PC-3 (cell line): ENCODE data around the gene GPR25. TPM values are rescaled to one million over a fixed set of nuclear protein-coding genes. Genes with fewer than 3 reads are reported as not detected.

Source experiments
- ATAC-seq: fragments of 200-7000 bp; cut with Tn5 transposase; 2 replicates; pipeline ENCODE4 v1.9.1; 2020; ENCODE audit warnings: mild to moderate bottlenecking, moderate library complexity
- BruUV-seq: library from RNA; stranded (reverse); fragments of 400-500 nt; replicated peaks from 2 replicates; lab custom pipeline; 2021; lab: Mats Ljungman, UMichigan
- CTCF ChIA-PET: fragments of 300-600 bp; sonication (Branson Sonifier 250); formaldehyde crosslinking; loops from one replicate; lab custom pipeline; 2022; ENCODE audit warnings: antibody characterized with exemption; lab: Charles Lee
- POLR2A ChIA-PET: fragments of 300-600 bp; sonication (Branson Sonifier 250); formaldehyde crosslinking; loops from one replicate; lab custom pipeline; 2022; ENCODE audit warnings: antibody characterized with exemption; ENCODE audit not compliant: unreplicated experiment; lab: Charles Lee
- DNase-seq: peaks from one replicate; pipeline ENCODE4 v3.0.0-alpha.2; 2015
- H2AFZ ChIP-seq: fragments of 300-600 bp; sonication (generic); 2 replicates; pipeline ENCODE4 v1.6.0; 2016; ENCODE audit warnings: antibody characterized with exemption, low read length
- H3F3A ChIP-seq: fragments of 300-600 bp; sonication (generic); one replicate; pipeline ENCODE4 v1.6.0; 2017; ENCODE audit warnings: antibody characterized with exemption, low read length, control low read depth, mild to moderate bottlenecking; ENCODE audit not compliant: unreplicated experiment
- H3K27ac ChIP-seq: fragments of 300-600 bp; sonication (generic); 2 replicates; pipeline ENCODE4 v1.5.1; 2016; ENCODE audit warnings: mild to moderate bottlenecking, low read length
- H3K27me3 ChIP-seq: fragments of 300-600 bp; sonication (generic); 2 replicates; pipeline ENCODE4 v1.6.1; 2016; ENCODE audit warnings: low read length, mixed read lengths
- H3K36me3 ChIP-seq: fragments of 300-600 bp; sonication (generic); 2 replicates; pipeline ENCODE4 v1.6.1; 2016; ENCODE audit warnings: low read depth, mixed run types, low read length, mixed read lengths
- H3K4me1 ChIP-seq: fragments of 300-600 bp; sonication (generic); 2 replicates; pipeline ENCODE4 v1.5.1; 2016; ENCODE audit warnings: low read length; ENCODE audit not compliant: insufficient read depth
- H3K4me2 ChIP-seq: fragments of 300-600 bp; sonication (generic); 2 replicates; pipeline ENCODE4 v1.6.0; 2016; ENCODE audit warnings: low read length
- H3K4me3 ChIP-seq: fragments of 300-600 bp; sonication (generic); 2 replicates; pipeline ENCODE4 v1.5.1; 2016; ENCODE audit warnings: mild to moderate bottlenecking, low read length, mixed read lengths
- H3K79me2 ChIP-seq: fragments of 300-600 bp; sonication (generic); 2 replicates; pipeline ENCODE4 v1.6.1; 2017; ENCODE audit warnings: low read length, mixed read lengths
- H3K9ac ChIP-seq: fragments of 300-600 bp; sonication (generic); 2 replicates; pipeline ENCODE4 v1.6.0; 2016; ENCODE audit warnings: mild to moderate bottlenecking, low read length
- H3K9me2 ChIP-seq: fragments of 300-600 bp; sonication (generic); replicated peaks from 2 replicates; pipeline ENCODE4 v1.6.1; 2016; ENCODE audit warnings: mixed run types, low read length, mixed read lengths
- H3K9me3 ChIP-seq: fragments of 300-600 bp; sonication (generic); 2 replicates; pipeline ENCODE4 v1.6.1; 2016; ENCODE audit warnings: low read length, mixed read lengths
- H4K20me1 ChIP-seq: fragments of 300-600 bp; sonication (generic); 2 replicates; pipeline ENCODE4 v1.6.1; 2016; ENCODE audit warnings: low read length, mixed read lengths
- EZH2 ChIP-seq: fragments of 300-600 bp; sonication (generic); IDR thresholded peaks from one replicate; pipeline ENCODE4 v1.6.1; 2017; ENCODE audit warnings: antibody characterized with exemption, mild to moderate bottlenecking, low read length; ENCODE audit not compliant: unreplicated experiment
- EZH2phosphoT487 ChIP-seq: fragments of 300-600 bp; sonication (generic); IDR thresholded peaks from 2 replicates; pipeline ENCODE4 v1.6.1; 2018; ENCODE audit warnings: mild to moderate bottlenecking, antibody characterized with exemption, low read length, borderline replicate concordance
- intact Hi-C: fragments of 100-400 bp; cut with micrococcal nuclease; formaldehyde crosslinking; loops from 2 replicates; pipeline ENCODE4 v1.9.0; 2023
- total RNA-seq: library from RNA; depleted of rRNA; stranded (reverse); fragments of >200 nt; gene quantifications from 2 replicates; pipeline ENCODE4 v1.2.3, GENCODE V29; 2014
- TF ChIP-seq, protein P1 (sequence below): fragments of 300-600 bp; sonication (generic); conservative IDR thresholded peaks from 2 replicates; pipeline ENCODE4 v1.5.1; 2017; ENCODE audit warnings: antibody characterized with exemption, low read depth, mild to moderate bottlenecking, low read length

Gene GPR25
- total RNA-seq, 1 experiment from 2014 or later: not detected

DNA sequence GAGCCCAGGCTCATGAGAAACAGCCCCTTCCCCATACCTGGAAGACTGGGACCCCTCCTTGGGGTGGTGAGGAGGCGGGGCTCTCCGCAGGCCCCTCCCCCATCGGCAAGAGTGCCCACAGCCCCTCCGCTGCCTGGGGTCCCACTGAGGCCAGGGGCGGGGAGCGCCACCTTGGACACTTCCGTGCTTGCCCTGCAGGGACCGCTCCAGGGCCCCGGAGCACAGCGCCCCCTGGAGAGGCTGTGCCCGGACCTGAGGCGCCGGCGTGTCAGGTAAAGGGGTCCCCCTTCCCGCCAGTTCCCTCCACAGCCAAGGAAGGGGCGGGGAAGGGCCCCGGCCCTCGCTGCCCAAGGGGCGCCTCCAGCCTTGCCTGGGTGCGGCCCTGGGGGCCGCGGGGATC lies 43.4 kb downstream of the GPR25 start:
- ChIA-PET POLR2A (interaction anchor here (0.5 kb wide), 1 partner anchor 295 kb away, joined by 9 read pairs; no protein-coding TSS in a partner anchor), CTCF (no interaction called here)
- Histone ChIP-seq H3K9ac (no peak overlapping the region), H3K4me2 (no peak overlapping the region), H3K4me1 (no peaks in the 10 kb centered on the region), H3K9me3 (no peaks in the 10 kb centered on the region), H3K9me2 (no peaks in the 10 kb centered on the region), H3F3A (no peaks in the 10 kb centered on the region), H4K20me1 (no peaks in the 10 kb centered on the region), H3K79me2 (no peaks in the 10 kb centered on the region), H3K27me3 (no peaks in the 10 kb centered on the region), H2AFZ (no peak overlapping the region), H3K36me3 (peaks cover 19% of the 10 kb centered on the region), H3K27ac (no peak overlapping the region), H3K4me3 (no peak overlapping the region)
- no TSS peak for BruUV-seq
- ATAC-seq: peak; percentile 10
- TF ChIP-seq EZH2: no peak
- TF ChIP-seq, protein P1, sequence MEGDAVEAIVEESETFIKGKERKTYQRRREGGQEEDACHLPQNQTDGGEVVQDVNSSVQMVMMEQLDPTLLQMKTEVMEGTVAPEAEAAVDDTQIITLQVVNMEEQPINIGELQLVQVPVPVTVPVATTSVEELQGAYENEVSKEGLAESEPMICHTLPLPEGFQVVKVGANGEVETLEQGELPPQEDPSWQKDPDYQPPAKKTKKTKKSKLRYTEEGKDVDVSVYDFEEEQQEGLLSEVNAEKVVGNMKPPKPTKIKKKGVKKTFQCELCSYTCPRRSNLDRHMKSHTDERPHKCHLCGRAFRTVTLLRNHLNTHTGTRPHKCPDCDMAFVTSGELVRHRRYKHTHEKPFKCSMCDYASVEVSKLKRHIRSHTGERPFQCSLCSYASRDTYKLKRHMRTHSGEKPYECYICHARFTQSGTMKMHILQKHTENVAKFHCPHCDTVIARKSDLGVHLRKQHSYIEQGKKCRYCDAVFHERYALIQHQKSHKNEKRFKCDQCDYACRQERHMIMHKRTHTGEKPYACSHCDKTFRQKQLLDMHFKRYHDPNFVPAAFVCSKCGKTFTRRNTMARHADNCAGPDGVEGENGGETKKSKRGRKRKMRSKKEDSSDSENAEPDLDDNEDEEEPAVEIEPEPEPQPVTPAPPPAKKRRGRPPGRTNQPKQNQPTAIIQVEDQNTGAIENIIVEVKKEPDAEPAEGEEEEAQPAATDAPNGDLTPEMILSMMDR: peak; percentile 66
- TF ChIP-seq EZH2phosphoT487: no peak
- intact Hi-C loops: no loop called here
- DNase-seq: no peak

DNA sequence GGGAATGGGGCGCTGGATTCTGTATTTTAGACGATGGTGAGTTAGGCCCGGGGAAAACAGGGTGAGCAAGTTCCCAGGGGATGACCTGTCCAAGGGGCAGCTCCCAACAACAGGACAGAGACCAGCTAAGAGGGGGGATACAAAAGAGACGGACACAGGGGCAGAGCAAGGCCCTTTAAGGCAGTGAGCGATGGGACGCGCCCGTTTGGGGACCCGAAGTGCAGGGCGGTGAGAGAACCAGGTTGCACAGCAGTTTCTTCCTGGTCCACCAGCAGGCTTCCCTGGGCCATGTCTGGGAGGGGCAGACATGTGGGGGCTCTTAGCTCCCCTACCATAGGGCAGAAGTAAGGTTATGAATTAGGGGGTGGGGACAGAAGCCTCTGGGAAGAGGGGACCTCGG lies 43.9 kb downstream of the GPR25 start:
- Histone ChIP-seq H3K79me2 (no peaks in the 10 kb centered on the region), H3K4me2 (no peak overlapping the region), H3K9me2 (no peaks in the 10 kb centered on the region), H4K20me1 (no peaks in the 10 kb centered on the region), H3K9me3 (no peaks in the 10 kb centered on the region), H3K27me3 (no peaks in the 10 kb centered on the region), H3K9ac (no peak overlapping the region), H2AFZ (no peak overlapping the region), H3F3A (no peaks in the 10 kb centered on the region), H3K27ac (no peak overlapping the region), H3K36me3 (peaks cover 15% of the 10 kb centered on the region), H3K4me1 (no peaks in the 10 kb centered on the region), H3K4me3 (no peak overlapping the region)
- ATAC-seq: peak; percentile 7; the same call in 1 of the 2 replicates
- POLR2A ChIA-PET: no interaction called here
- CTCF ChIA-PET: no interaction called here
- BruUV-seq: no TSS peak
- TF ChIP-seq, protein P1: no peak
- TF ChIP-seq EZH2: no peak
- TF ChIP-seq EZH2phosphoT487: no peak
- DNase-seq: no peak
- intact Hi-C loops: no loop called here

DNA sequence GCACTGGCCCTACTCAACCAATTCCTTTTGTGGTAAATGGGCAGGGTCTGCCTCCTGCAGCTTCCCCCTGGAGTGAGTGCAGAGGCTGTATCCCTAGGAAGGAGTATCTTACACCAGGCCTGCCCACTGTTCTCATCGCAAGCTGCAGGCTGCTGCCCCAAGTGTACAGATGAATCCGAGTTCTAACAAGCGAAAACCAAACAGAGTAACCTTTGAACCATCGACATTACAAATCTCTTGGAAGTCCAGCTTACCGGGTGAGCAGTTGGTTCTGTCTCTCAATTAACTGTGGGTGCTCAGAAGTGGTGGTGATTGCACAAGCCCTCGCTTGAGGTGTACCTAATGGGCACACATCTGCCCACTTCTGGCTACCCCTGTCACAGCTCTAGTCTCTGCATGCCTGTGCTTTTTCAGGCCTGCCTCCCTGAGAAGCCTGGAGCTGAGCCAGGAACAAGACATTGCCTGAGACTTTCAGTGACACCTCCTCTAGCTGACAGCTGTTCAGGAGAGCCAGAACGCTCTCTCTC lies 44.6 kb downstream of the GPR25 start:
- Histone ChIP-seq H3K9me2 (no peaks in the 10 kb centered on the region), H3K4me1 (no peaks in the 10 kb centered on the region), H3K27ac (no peak overlapping the region), H4K20me1 (no peaks in the 10 kb centered on the region), H3K27me3 (no peaks in the 10 kb centered on the region), H3K4me2 (no peak overlapping the region), H3F3A (no peaks in the 10 kb centered on the region), H3K9me3 (no peaks in the 10 kb centered on the region), H3K9ac (no peak overlapping the region), H2AFZ (no peak overlapping the region), H3K79me2 (no peaks in the 10 kb centered on the region), H3K4me3 (no peak overlapping the region), H3K36me3 (peaks cover 10% of the 10 kb centered on the region)
- intact Hi-C loops: no loop called here
- CTCF ChIA-PET: no interaction called here
- POLR2A ChIA-PET: no interaction called here
- BruUV-seq: no TSS peak
- TF ChIP-seq EZH2phosphoT487: no peak
- TF ChIP-seq, protein P1: no peak
- TF ChIP-seq EZH2: no peak
- ATAC-seq (peak; percentile 40), DNase-seq (peak; percentile 32)
